Neural crest cell (in vitro differentiated cells): ENCODE measurements around the gene PAX9. TPM values are rescaled to one million over a fixed set of nuclear protein-coding genes. Genes with fewer than 3 reads are reported as not detected.
A peak's percentile ranks its signal among the peaks of the same experiment; 100 is the strongest.

ENCODE experiments used
- DNase-seq: peaks from one replicate; pipeline ENCODE4 v3.0.0; 2021; ENCODE audit warnings: low read depth, mixed read lengths, low spot score
- H3K27ac Mint-ChIP-seq: one replicate; pipeline ENCODE4 v1.8.0; 2021; ENCODE audit warnings: mild to moderate bottlenecking, mixed read lengths; ENCODE audit not compliant: unreplicated experiment
- H3K27me3 Mint-ChIP-seq: 2 replicates; pipeline ENCODE4 v1.8.0; 2021; ENCODE audit warnings: low read depth, mild to moderate bottlenecking, mixed read lengths
- H3K36me3 Mint-ChIP-seq: 2 replicates; pipeline ENCODE4 v1.8.0; 2021; ENCODE audit warnings: low read depth, mild to moderate bottlenecking, mixed read lengths
- H3K4me1 Mint-ChIP-seq: 2 replicates; pipeline ENCODE4 v1.8.0; 2021; ENCODE audit warnings: mixed read lengths
- H3K4me3 Mint-ChIP-seq: one replicate; pipeline ENCODE4 v1.8.0; 2021; ENCODE audit warnings: mild to moderate bottlenecking, mixed read lengths
- H3K9me3 Mint-ChIP-seq: 2 replicates; pipeline ENCODE4 v1.8.0; 2021; ENCODE audit warnings: mixed read lengths
- CTCF ChIP-seq: fragments of 200-600 bp; sonication (generic); conservative IDR thresholded peaks from 2 replicates; pipeline ENCODE4 v1.5.0; 2021; ENCODE audit warnings: antibody characterized with exemption, mild to moderate bottlenecking
- total RNA-seq: library from RNA; stranded (reverse); gene quantifications from 2 replicates; pipeline ENCODE4 v1.2.1, GENCODE V29; 2021

PAX9 gene
- total RNA-seq, 1 donor from 2014 or later: not detected

GRCh38 chr14:36663404-36664321 is 2.0 kb downstream of the PAX9 start:
- Mint-ChIP-seq H3K27ac (no peak overlapping the region), H3K9me3 (no peaks in the 10 kb centered on the region), H3K4me1 (peaks cover 29% of the 10 kb centered on the region), H3K36me3 (no peaks in the 10 kb centered on the region), H3K27me3 (peaks cover 97% of the 10 kb centered on the region), H3K4me3 (peak overlapping the region; percentile 39)
- TF ChIP-seq CTCF: no peak
- no peak for DNase-seq

GRCh38 chr14:36664322-36665193 is 2.9 kb downstream of the PAX9 start:
- H3K27ac Mint-ChIP-seq: no peak overlapping the region
- TF ChIP-seq CTCF: no peak
- peaks cover 96% of the 10 kb centered on the region for H3K27me3 Mint-ChIP-seq
- no peaks in the 10 kb centered on the region for H3K9me3 Mint-ChIP-seq
- DNase-seq: no peak
- H3K4me3 Mint-ChIP-seq: peak overlapping the region; percentile 4
- peaks cover 25% of the 10 kb centered on the region for H3K4me1 Mint-ChIP-seq
- H3K36me3 Mint-ChIP-seq: no peaks in the 10 kb centered on the region

- H3K27me3 Mint-ChIP-seq: peaks cover 96% of the 10 kb centered on the region
- H3K27ac Mint-ChIP-seq: no peak overlapping the region
- no peak for DNase-seq
- no peaks in the 10 kb centered on the region for H3K9me3 Mint-ChIP-seq
- TF ChIP-seq CTCF: no peak
- H3K4me1 Mint-ChIP-seq: peaks cover 25% of the 10 kb centered on the region
- H3K4me3 Mint-ChIP-seq: peak overlapping the region; percentile 31
- H3K36me3 Mint-ChIP-seq: no peaks in the 10 kb centered on the region
These were observed 4.3 kb downstream of the PAX9 start for GRCh38 chr14:36665887-36666415.

GRCh38 chr14:36666416-36667206 is 5.0 kb downstream of the PAX9 start:
- H3K4me1 Mint-ChIP-seq: peaks cover 21% of the 10 kb centered on the region
- no peak for TF ChIP-seq CTCF
- no peak for DNase-seq
- H3K36me3 Mint-ChIP-seq: no peaks in the 10 kb centered on the region
- H3K27ac Mint-ChIP-seq: no peak overlapping the region
- no peaks in the 10 kb centered on the region for H3K9me3 Mint-ChIP-seq
- H3K4me3 Mint-ChIP-seq: no peak overlapping the region
- peaks cover 96% of the 10 kb centered on the region for H3K27me3 Mint-ChIP-seq

GRCh38 chr14:36667679-36668078 is 6.0 kb downstream of the PAX9 start:
- Mint-ChIP-seq H3K27me3 (peaks cover 94% of the 10 kb centered on the region), H3K4me1 (peaks cover 13% of the 10 kb centered on the region), H3K4me3 (no peak overlapping the region), H3K9me3 (no peaks in the 10 kb centered on the region), H3K27ac (no peak overlapping the region), H3K36me3 (no peaks in the 10 kb centered on the region)
- no peak for TF ChIP-seq CTCF
- DNase-seq: no peak
